Brain microvascular endothelial cell (primary cell): Measurements from ENCODE around the gene TPRA1.

Experiments
- DNase-seq: peaks from one replicate; pipeline ENCODE4 v3.0.0-alpha.2; 2020
- H3K27ac ChIP-seq: fragments of 250-450 bp; sonication (Bioruptor Pico); 2 replicates; pipeline ENCODE4 v1.5.1; 2020; ENCODE audit warnings: mild to moderate bottlenecking, moderate library complexity
- H3K27me3 ChIP-seq: fragments of 250-450 bp; sonication (Bioruptor Pico); replicated peaks from 2 replicates; pipeline ENCODE4 v1.5.1; 2020; ENCODE audit warnings: mild to moderate bottlenecking
- H3K36me3 ChIP-seq: fragments of 250-450 bp; sonication (Bioruptor Pico); replicated peaks from 2 replicates; pipeline ENCODE4 v1.5.1; 2020; ENCODE audit warnings: mild to moderate bottlenecking
- H3K4me3 ChIP-seq: 2 replicates; pipeline ENCODE4 v1.5.1; 2011; ENCODE audit warnings: low read depth, mild to moderate bottlenecking, control low read depth, low read length, moderate library complexity
- in situ Hi-C: cut with HindIII; loops from 2 replicates; pipeline ENCODE4 v1.10.0; 2017; ENCODE audit warnings: low sequenced_read_pairs, low pct_ligation_motif_present
- TF ChIP-seq, protein P1 (sequence below): IDR thresholded peaks from 2 replicates; pipeline ENCODE4 v1.5.1; 2011; ENCODE audit warnings: low read depth, mild to moderate bottlenecking, moderate library complexity, low read length, control low read depth, inconsistent platforms; ENCODE audit errors: missing control alignments

The TPRA1 gene

DNA sequence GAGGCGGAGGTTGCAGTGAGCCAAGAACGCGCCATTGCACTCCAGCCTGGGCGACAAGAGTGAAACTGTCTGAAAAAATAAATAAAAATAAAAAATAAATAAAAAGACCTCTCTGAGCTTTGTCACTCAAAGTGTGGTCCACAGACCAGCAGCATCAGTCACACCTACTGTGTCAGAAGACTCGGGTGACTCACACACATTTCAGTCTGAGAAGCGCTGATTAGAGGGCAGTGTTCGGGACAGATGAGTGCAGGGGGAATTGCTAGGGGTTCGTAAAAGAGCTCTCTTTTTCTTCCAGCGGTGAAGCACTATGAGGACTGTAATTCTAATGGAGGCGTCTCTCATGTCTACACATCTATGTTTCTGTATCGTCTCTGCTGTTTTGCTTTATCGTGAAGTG lies 44.1 kb upstream of the TPRA1 start:
- Histone ChIP-seq H3K36me3 (no peaks in the 10 kb centered on the region), H3K27me3 (no peaks in the 10 kb centered on the region), H3K27ac (no peak overlapping the region), H3K4me3 (no peak overlapping the region)
- TF ChIP-seq, protein P1, sequence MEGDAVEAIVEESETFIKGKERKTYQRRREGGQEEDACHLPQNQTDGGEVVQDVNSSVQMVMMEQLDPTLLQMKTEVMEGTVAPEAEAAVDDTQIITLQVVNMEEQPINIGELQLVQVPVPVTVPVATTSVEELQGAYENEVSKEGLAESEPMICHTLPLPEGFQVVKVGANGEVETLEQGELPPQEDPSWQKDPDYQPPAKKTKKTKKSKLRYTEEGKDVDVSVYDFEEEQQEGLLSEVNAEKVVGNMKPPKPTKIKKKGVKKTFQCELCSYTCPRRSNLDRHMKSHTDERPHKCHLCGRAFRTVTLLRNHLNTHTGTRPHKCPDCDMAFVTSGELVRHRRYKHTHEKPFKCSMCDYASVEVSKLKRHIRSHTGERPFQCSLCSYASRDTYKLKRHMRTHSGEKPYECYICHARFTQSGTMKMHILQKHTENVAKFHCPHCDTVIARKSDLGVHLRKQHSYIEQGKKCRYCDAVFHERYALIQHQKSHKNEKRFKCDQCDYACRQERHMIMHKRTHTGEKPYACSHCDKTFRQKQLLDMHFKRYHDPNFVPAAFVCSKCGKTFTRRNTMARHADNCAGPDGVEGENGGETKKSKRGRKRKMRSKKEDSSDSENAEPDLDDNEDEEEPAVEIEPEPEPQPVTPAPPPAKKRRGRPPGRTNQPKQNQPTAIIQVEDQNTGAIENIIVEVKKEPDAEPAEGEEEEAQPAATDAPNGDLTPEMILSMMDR: no peak
- in situ Hi-C loops: no loop called here
- no peak for DNase-seq

DNA sequence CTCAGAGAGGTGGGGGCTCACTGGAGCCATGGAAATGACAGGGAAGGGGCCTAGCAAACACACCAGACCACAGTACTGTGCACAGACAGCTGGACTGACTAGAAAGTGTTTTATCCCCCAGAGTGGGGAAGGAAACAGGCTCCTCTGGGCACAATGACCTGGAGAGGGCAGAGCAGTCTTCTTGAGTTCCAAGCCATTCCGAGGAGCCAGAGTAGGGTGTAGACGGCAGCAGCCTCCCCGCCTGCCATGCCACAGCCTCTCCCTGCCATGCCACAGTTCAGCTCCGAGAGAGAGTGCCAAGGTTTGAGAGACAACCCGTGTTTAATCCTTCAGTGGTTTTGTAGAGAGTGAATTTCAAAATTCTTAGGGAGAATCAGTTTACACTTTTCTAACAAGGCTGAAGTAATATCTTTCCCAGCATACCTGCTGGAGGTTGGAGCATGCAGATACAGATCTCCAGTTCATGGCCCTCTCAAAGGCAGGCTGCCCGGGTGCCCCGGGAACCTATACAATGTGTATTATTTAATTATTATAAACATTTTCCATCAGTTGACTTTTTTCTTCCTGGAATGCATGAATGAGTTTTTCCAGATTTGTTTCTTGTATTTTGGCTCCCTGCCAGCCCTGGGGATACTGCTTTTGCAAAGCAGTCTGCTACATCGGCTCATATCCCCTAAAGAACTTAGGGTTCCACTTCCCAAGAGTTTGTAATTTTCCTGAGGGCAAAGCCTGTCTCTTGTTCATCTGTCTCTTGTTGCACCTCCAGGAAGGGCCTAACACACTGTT lies 41.7 kb upstream of the TPRA1 start:
- in situ Hi-C loops: no loop called here
- no peak overlapping the region for H3K27ac ChIP-seq
- DNase-seq: no peak
- no peak overlapping the region for H3K4me3 ChIP-seq
- H3K36me3 ChIP-seq: no peaks in the 10 kb centered on the region
- H3K27me3 ChIP-seq: peaks cover 4% of the 10 kb centered on the region
- TF ChIP-seq, protein P1: no peak

DNA sequence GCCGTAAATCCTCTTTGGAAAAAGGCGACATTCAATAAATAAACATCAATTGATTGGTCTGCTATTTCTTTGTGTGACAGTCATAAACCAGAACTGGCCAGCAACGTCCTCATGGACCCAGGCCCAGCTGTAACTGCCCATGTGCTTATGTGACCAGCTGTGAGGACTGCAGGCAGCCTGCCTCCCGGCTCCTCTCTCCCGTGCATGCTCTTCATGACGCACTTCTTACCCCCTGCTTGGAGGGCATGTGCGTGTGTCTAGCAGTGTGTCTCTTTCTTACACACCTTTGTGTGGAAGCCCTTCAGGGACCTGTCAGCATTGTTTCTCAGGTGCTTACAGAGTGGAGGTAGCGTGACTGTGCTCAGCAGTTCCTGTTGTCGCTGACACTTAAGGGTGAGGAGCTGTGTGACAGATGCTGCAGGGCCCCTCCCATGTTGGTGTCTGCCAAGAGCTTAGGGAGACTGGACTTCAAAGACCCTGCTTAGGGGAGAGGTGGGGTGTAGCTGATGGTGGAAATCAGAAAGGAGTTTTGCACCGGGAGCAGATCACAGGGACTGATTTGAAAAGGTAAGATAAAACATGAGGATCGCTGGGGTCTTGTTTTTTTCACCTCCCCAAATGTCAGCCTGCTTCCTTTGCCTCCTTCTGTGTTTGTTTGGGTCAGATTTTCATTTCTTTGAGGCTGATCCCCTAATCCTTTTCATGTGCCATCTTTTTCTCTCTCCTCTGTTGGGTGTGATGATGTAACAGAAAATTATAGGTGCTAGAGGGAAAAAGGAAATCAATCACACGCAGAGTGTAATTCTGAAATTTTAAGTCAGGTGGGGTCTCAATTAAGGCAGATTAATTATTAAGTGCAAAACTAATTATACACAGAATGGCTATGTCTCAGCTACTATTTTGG lies 40.5 kb upstream of the TPRA1 start:
- H3K27me3 ChIP-seq: peaks cover 4% of the 10 kb centered on the region
- H3K36me3 ChIP-seq: no peaks in the 10 kb centered on the region
- H3K4me3 ChIP-seq: no peak overlapping the region
- in situ Hi-C loops: no loop called here
- DNase-seq: no peak
- TF ChIP-seq, protein P1: no peak
- H3K27ac ChIP-seq: no peak overlapping the region

DNA sequence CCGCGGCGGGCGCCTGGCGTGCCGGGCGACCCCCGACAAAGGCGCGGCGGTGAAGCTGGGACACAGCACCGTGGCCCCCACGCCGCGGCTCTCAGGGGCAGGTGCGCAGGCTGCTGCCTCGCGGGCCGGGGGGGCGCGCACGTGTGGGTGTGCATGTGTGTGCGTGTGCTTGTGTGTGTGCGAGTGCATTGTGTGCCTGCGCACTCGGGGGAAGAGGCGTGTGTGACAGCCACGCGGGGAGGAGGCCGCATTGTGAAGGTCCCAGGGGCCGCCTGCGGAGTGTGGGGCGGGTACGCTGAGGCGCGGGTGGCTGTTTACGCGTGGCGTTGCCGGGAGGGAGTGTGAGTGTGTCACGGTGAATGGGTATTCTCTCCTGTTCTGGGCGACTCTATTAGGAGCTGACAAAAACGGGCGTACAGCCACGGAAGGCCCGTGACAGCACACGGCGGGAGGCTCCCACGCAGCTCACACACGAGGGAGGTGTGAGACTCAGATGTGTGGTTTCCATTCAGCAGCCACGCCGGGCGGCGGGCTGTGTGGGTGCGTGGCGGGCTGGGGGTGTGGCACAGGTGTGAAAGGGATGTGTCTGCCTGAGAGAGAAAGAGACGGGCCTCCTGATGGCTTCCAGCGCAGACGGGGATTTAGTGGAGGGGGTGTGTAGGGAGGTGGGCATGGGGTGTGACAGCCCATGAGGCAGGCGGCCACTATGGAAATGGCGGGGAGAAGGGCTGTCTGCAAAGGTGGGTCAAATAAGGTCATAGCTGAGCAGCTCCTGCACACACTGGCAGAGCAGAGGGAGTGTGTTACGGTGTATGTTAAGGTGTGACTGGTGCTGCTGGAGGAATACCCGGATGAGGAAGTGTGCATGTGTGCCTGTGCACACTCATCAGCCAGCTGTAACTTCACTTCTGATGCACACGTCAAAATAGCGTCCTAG lies 39.2 kb upstream of the TPRA1 start:
- H3K27ac ChIP-seq: no peak overlapping the region
- H3K27me3 ChIP-seq: peaks cover 4% of the 10 kb centered on the region
- in situ Hi-C loops: no loop called here
- no peaks in the 10 kb centered on the region for H3K36me3 ChIP-seq
- DNase-seq: no peak
- H3K4me3 ChIP-seq: peak overlapping the region; percentile 47
- TF ChIP-seq, protein P1: no peak

DNA sequence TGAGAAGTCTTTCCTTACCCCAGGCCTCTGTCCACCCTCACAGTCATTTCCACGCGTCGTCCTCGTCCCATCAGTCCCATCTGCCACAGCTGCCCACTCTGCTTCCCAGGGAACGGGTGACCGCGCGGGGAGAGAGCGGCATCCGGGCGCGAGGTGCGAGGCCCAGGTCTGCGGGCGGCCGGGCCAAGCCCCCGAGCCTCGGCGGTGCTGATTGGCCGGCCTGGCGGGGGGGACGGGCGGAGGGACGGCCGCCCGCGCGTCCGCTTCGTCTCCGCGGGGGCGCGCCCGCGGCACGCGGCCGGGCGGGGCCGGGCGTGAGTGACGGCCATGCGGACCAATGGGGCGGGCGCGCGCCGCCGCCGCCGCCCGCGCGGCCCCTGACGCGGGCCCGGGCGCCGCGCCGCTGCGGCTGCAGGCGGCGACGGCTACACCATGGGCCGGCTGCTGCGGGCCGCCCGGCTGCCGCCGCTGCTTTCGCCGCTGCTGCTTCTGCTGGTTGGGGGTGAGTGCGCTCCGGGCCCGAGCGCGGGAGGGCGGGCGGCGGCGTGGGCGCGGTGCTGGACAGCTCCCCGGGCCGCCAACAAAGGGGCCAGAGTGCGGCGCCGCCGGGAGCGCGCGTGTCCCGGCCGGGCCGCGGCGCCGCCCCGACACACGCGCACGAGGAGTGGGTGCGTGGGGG lies 38.4 kb upstream of the TPRA1 start, which contains the start of gene PODXL2:
PODXL2 (plus strand) TSS at position 398 of the 679 bp plus-strand sequence; CDS start at position 433, 35 bp downstream.
- TF ChIP-seq, protein P1: no peak
- H3K27me3 ChIP-seq: peaks cover 4% of the 10 kb centered on the region
- in situ Hi-C loops: no loop called here
- H3K36me3 ChIP-seq: no peaks in the 10 kb centered on the region
- peak within 1 kb of the TSS; percentile 47 for H3K4me3 ChIP-seq
- H3K27ac ChIP-seq: no peak within 1 kb of the TSS
- no peak for DNase-seq
